22Rv1 (cell line): ENCODE data around the gene TJP3.

Experiments
- H3K27ac ChIP-seq: fragments of 450-650 bp; 2 replicates; pipeline ENCODE4 v1.5.1; 2017
- ZFX ChIP-seq: fragments of 450-650 bp; IDR thresholded peaks from 2 replicates; pipeline ENCODE4 v1.6.1; 2017; ENCODE audit warnings: antibody characterized with exemption, borderline replicate concordance
- TF ChIP-seq, protein P1 (sequence below): fragments of 450-650 bp; IDR thresholded peaks from 2 replicates; pipeline ENCODE4 v1.5.1; 2017; ENCODE audit warnings: mild to moderate bottlenecking

TJP3 gene

GRCh38 chr19:3790941-3791340 is 82.8 kb downstream of the TJP3 start:
- H3K27ac ChIP-seq = no peak overlapping the region
- TF ChIP-seq, protein P1, sequence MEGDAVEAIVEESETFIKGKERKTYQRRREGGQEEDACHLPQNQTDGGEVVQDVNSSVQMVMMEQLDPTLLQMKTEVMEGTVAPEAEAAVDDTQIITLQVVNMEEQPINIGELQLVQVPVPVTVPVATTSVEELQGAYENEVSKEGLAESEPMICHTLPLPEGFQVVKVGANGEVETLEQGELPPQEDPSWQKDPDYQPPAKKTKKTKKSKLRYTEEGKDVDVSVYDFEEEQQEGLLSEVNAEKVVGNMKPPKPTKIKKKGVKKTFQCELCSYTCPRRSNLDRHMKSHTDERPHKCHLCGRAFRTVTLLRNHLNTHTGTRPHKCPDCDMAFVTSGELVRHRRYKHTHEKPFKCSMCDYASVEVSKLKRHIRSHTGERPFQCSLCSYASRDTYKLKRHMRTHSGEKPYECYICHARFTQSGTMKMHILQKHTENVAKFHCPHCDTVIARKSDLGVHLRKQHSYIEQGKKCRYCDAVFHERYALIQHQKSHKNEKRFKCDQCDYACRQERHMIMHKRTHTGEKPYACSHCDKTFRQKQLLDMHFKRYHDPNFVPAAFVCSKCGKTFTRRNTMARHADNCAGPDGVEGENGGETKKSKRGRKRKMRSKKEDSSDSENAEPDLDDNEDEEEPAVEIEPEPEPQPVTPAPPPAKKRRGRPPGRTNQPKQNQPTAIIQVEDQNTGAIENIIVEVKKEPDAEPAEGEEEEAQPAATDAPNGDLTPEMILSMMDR = no peak
- TF ChIP-seq ZFX = no peak

DNA sequence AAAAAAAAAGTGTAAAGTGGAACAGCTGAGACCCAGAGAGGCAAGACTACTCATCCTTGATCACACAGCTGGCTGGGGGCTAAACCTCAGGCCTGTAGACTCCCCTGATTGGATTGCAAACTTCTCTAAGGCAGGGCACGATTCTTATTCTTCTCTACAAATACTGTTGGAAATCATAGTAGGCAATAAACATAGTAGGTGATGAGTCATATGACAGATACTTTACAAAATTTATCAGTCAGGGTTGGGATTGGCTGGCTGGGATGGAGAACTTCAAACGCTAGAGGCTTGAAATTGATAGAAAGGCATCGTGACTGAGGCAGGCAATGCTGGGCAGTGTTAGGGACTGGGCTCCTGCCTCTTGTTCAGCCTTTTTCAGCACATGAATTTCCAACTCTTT is 83.9 kb downstream of the TJP3 start:
- no peak overlapping the region for H3K27ac ChIP-seq
- TF ChIP-seq ZFX = no peak
- TF ChIP-seq, protein P1 = no peak

- H3K27ac ChIP-seq = no peak overlapping the region
- TF ChIP-seq, protein P1 = no peak
- no peak for TF ChIP-seq ZFX
These were observed 85.6 kb downstream of the TJP3 start for GRCh38 chr19:3793799-3794198.

DNA sequence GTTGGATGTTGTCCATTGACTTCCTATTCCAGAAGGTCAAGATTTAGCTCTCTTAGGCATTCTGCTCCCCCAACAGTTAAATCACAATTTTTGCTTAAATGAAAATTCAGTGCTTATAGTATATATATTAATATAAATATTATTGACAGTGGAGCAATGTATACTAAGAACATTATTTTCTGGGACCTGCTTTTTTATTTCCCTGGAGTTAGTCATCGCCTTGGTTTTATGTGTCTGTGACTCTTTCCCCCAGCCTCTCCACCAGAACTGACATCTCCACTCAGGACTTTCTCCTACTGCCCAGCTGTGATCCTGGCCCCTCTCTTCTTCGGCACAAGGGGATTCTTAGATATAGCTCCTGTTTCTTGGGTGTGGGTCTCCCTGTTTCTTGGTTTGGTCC is 88.2 kb downstream of the TJP3 start:
- H3K27ac ChIP-seq = no peak overlapping the region
- TF ChIP-seq ZFX = no peak
- TF ChIP-seq, protein P1 = no peak

DNA sequence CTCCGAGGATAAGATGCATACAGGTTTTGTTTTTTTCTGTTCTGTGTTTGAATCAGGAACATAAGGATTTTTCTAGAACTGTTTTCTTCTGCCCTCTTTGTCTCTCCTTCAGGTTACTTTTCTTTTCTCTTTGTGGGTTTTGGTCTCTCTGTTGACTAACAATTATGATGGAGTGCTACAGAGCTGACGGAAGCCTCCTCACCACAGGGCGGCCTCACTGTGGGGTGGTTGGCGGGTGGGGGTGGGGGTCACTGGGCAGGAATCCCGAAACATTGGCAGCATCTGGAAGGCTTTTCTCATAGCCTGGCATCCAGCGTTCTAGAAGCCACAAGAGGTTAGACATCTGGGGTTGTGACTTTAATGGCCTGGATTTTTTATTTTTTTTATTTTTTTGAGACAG is 90.0 kb downstream of the TJP3 start:
- H3K27ac ChIP-seq = no peak overlapping the region
- TF ChIP-seq, protein P1 = no peak
- TF ChIP-seq ZFX = no peak
